ENCODE results near the gene CIZ1.
"Not testable (repeated sequence)": the region's sequence is repeated elsewhere in the genome, so short reads cannot be mapped to it uniquely, and the experiment has no call there.

Gene CIZ1

DNA sequence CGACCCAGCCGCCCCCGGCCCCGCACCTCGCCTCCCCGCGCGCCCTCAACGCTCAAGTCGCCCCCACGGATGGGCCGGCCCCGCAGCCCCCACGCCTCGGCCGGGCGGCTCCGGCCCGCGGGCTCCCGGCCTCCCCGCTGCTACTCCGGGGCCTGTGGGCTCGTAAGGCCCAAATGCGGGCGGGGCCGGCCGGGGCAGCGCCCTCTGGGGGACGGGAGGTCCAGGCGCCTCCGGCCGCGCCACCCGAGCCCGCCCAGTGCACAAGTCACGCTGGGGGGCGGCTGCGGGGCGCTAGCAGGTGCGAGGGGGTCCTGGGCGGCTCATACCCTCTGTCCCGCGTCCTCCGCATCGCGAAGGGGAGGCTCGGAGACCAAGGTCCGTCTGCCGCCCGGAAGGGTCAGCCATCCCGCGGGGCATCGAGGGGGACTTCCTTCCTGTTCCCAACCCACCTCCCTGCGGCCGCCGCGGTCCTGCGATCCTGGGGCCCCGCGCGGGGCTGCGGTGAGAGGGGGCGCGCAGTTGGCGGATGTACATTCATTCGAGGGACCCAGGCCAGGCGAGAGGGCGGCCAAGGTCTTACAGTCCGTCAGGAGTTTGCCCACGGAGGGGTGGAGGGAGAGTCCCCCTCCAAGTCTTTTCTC, at the start of gene CIZ1:
TSS of gene CIZ1 (minus strand) at position 167 of the 641 bp plus-strand sequence. CDS start 715 bp downstream, outside the sequence.
- in situ Hi-C loops (cut with MboI; ENCODE audit: low pct_unique_long_range_greater_than_20kb, low sequenced_read_pairs): no loop called here
- peak; percentile 79 for DNase-seq

DNA sequence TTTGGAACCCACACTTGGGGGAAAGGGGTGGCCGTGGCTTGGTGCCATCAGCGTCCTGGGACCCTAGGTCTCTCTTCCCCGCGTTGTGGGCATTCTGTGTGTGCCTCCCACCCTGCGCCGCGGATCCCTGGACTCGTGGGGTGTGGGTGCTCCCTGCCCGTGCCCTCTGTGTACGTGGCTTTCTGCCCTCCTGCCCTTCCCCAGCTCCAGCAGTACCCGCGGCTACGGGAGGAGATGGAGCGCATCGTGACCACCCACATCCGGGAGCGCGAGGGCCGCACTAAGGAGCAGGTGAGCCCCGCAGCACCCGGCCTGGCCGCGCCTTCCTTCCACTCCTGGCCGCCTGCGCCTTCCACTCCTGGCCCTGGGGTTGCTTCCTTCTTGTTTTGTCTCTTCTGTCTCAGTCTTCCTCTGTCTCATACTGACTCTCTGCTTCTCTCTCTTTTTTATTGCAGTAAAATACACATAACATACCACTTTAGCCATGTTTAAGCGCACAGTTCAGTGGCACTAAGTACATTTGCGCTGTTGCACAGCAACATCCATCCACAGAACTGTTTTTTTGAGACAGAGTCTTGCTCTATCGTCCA, 42.5 kb upstream of the CIZ1 start:
- DNase-seq: no peak
- in situ Hi-C loops (cut with MboI; ENCODE audit: low pct_unique_long_range_greater_than_20kb, low sequenced_read_pairs): no loop called here

GRCh38 chr9:128232528-128233428, 41.4 kb upstream of the CIZ1 start:
- in situ Hi-C loops (cut with MboI; ENCODE audit: low pct_unique_long_range_greater_than_20kb, low sequenced_read_pairs): no loop called here
- DNase-seq: no peak

- DNase-seq: no peak
These were observed 40.5 kb upstream of the CIZ1 start for GRCh38 chr9:128231638-128232527.

GRCh38 chr9:128230897-128231296, 39.5 kb upstream of the CIZ1 start:
- DNase-seq; in situ Hi-C loops (cut with MboI; ENCODE audit: low pct_unique_long_range_greater_than_20kb, low sequenced_read_pairs): not testable (repeated sequence)

More at GRCh38 chr9:128231638-128232527, 40.5 kb upstream of the CIZ1 start:
- in situ Hi-C loops (cut with MboI; ENCODE audit: low pct_unique_long_range_greater_than_20kb, low sequenced_read_pairs): no loop called here

GRCh38 chr9:128226412-128226801, 35.0 kb upstream of the CIZ1 start:
- peak; percentile 66 for DNase-seq
- in situ Hi-C loops (cut with MboI; ENCODE audit: low pct_unique_long_range_greater_than_20kb, low sequenced_read_pairs): no loop called here

- in situ Hi-C loops (cut with MboI; ENCODE audit: low pct_unique_long_range_greater_than_20kb, low sequenced_read_pairs): no loop called here
- no peak for DNase-seq
These were observed 34.5 kb upstream of the CIZ1 start for GRCh38 chr9:128225770-128226411.

DNA sequence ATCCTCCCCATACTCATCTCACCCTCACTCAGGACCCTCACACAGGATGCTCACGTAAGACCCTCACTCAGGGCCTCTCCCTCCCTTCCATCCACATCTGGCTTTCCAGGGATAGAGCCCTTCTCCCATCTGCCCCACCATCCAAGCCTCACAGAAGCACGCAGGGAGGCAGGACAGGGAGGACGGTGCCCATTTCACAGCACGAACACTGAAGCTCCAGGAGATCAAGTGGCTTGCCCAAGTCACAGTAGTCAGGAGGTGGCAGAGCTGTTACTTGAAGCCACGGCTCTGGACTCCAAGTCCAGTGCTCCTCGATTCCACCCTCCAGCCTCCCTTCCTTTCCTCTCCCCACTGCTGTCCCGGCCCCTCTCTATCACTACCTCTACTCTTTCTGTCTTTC, 33.5 kb upstream of the CIZ1 start:
- in situ Hi-C loops (cut with MboI; ENCODE audit: low pct_unique_long_range_greater_than_20kb, low sequenced_read_pairs): no loop called here
- no peak for DNase-seq

DNA sequence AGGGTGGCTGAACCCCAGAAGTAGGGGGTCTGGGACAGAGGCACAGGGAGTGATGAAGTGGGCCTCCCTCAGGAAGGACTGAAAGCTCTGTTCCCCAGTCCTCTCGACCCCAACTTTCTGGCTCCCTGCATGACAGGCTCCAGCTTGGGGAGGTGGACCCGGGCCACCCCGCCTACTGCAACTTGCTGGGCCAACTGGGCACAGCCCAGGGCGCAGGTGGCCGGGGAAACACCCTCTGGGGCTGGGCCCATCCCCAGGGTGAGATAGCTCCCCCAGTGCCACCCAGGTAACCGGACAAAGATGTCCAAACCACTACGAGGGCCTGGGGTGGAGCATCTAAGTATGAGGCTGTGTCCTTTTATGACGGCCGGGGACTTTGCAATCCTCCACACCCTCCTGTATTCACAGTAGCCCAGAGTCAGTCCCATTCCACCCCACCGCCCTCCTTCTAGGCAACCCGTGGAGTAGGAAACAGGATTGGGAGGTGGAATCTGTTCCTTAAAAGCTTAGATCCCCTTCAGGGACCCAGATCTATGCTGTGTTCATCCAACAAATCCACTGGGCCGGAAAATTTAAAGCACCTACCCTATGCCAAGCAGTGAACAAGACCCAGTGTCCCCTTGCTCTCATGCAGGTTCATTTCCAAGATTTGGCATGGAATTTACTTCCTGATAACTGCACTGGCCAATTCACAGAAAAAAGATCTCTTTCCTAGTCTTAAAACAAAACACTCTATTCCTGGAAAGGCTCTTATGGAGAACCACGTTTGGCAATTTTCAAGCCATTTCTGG, 31.7 kb upstream of the CIZ1 start:
- in situ Hi-C loops (cut with MboI; ENCODE audit: low pct_unique_long_range_greater_than_20kb, low sequenced_read_pairs): no loop called here
- DNase-seq: no peak

GRCh38 chr9:128222026-128222425, 30.7 kb upstream of the CIZ1 start:
- in situ Hi-C loops (cut with MboI; ENCODE audit: low pct_unique_long_range_greater_than_20kb, low sequenced_read_pairs): no loop called here

GRCh38 chr9:128219831-128220230, 28.5 kb upstream of the CIZ1 start:
- DNase-seq: no peak
- in situ Hi-C loops (cut with MboI; ENCODE audit: low pct_unique_long_range_greater_than_20kb, low sequenced_read_pairs): no loop called here

More at GRCh38 chr9:128222026-128222425, 30.7 kb upstream of the CIZ1 start:
- no peak for DNase-seq

DNA sequence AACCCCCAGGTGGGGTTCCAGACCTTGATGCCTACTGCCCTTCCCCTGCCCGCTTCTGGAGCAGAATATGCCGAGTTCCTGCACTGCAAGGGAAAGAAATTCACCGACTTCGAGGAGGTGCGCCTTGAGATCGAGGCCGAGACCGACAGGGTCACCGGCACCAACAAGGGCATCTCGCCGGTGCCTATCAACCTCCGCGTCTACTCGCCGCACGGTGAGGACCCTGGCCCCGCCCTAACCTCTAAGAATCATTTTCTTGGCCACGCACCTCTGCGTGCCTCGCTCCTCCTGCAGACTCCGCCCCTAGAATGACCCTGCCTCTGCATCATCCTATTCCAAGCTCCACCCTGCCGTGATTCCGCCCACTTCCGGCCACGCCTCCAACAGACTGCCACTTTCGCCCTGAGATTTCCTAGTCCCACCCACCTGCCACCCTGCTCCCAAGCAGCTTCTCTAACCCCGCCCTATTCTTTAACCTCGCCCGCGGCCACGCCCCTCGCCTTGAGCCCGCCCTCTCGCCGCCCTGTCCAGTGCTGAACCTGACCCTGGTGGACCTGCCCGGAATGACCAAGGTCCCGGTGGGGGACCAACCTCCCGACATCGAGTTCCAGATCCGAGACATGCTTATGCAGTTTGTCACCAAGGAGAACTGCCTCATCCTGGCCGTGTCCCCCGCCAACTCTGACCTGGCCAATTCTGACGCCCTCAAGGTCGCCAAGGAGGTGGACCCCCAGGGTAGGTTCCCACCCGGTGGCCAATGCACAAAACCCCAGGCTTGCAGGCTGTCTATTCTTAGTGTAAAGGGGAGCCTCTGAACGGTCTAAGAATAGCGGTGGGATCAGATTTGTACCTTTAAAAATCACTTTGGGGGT, 27.4 kb upstream of the CIZ1 start:
- no peak for DNase-seq
- in situ Hi-C loops (cut with MboI; ENCODE audit: low pct_unique_long_range_greater_than_20kb, low sequenced_read_pairs): no loop called here

- no peak for DNase-seq
- in situ Hi-C loops (cut with MboI; ENCODE audit: low pct_unique_long_range_greater_than_20kb, low sequenced_read_pairs): no loop called here
These were observed 26.8 kb upstream of the CIZ1 start for GRCh38 chr9:128218172-128218517.

DNA sequence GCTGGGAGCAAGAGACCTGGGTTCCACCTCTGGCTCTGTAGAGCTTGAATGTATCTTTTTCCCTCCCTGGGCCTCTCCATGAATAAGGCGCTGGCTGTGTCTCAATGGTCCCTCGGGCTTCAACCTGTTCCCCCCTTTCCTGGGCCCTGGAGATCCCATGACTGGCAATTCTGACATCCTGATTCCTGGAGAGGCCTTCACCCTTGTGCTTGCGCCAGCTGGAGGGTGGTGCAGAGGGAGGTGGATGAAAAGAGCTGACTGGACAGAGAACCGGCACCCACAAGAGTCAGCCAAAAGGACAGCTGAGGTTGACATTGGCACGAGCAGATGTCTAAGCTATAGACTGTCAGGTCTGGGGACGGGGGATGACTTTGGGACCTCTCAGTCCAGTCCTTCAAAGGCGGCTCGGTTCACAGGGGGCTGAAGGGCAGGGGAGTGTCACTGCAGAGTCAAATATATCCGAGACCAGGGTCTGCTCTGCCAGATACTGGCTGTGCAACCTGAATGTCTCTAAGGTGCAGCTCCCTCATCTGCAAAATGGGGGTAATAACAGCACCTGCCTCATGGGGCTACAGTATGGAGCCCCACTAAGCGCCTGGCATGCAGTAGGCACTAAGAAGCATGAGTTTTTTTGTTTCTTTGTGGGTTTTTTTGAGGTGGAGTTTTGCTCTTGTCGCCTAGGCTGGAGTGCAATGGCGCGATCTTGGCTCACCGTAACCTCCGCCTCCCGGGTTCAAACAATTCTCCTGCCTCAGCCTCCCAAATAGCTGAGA, 25.6 kb upstream of the CIZ1 start:
- in situ Hi-C loops (cut with MboI; ENCODE audit: low pct_unique_long_range_greater_than_20kb, low sequenced_read_pairs): no loop called here
- no peak for DNase-seq

DNA sequence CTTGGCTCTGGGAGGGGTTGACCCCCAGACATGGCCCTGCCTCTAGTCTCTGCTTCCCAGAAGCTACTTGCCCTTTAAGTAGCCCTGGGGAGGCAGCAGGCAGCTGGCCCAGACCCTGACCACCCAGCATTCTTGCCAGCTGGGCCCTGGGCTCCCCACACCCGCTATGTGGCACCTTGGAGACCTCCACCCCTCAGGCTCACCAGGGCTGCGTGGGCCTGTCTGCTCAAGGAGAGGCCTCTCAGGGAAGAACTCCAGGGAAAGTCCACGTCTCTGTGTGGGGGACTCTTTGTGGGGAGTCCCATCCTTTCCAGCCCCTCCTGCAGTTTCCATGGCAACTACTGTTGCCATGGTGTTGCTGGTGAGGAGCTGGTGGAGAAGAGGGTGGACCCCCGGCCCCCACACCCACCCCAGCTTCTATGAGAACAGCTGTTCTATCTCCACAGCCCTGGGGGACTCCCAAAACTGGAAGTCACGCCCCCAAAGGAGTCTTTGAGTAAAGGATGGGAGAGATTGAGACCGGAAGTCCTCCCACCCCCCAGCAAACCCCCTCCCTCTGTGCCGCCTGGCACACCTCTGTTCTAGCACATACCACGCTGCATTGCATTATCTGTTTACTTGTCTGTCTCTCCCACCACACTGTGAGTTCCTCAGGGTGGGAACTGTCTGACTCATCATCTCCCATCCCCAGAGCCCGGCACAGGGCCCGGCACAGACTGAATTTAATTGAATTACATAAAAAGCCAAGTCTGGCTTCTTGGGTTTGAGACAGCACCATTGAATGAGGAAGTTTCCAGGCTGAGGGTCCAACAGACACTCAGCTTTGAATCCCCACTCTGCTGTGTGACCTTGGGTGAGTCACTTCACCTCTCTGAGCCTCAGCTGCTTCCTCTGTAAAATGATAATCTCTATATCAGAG, 24.4 kb upstream of the CIZ1 start:
- no peak for DNase-seq
- in situ Hi-C loops (cut with MboI; ENCODE audit: low pct_unique_long_range_greater_than_20kb, low sequenced_read_pairs): no loop called here

Data from KBM-7 (cell line).